Loucy (cell line): ENCODE measurements around the gene CALR.

Source experiments
- H2AFZ ChIP-seq: fragments of 200-600 bp; sonication (generic); 2 replicates; pipeline ENCODE4 v1.6.0; 2016; ENCODE audit warnings: antibody characterized with exemption, mild to moderate bottlenecking, low read length, moderate library complexity
- H3F3A ChIP-seq: fragments of 200-600 bp; 2 replicates; pipeline ENCODE4 v1.6.0; 2016; ENCODE audit warnings: antibody characterized with exemption, low read depth, mild to moderate bottlenecking
- H3K27me3 ChIP-seq: fragments of 200-600 bp; sonication (generic); 2 replicates; pipeline ENCODE4 v1.6.1; 2014; ENCODE audit warnings: low read length, mild to moderate bottlenecking; ENCODE audit not compliant: insufficient read depth, poor library complexity, severe bottlenecking
- H3K36me3 ChIP-seq: fragments of 200-600 bp; sonication (generic); 2 replicates; pipeline ENCODE4 v1.6.1; 2016; ENCODE audit warnings: low read length; ENCODE audit not compliant: insufficient read depth
- H3K4me1 ChIP-seq: fragments of 200-600 bp; sonication (generic); 2 replicates; pipeline ENCODE4 v1.5.1; 2014; ENCODE audit warnings: low read length, mild to moderate bottlenecking; ENCODE audit not compliant: insufficient read depth, poor library complexity, severe bottlenecking
- H3K4me2 ChIP-seq: fragments of 200-600 bp; sonication (generic); 2 replicates; pipeline ENCODE4 v1.6.0; 2014; ENCODE audit warnings: antibody characterized with exemption, low read length, low read depth, mild to moderate bottlenecking; ENCODE audit not compliant: poor library complexity, severe bottlenecking
- H3K4me3 ChIP-seq: fragments of 200-600 bp; sonication (generic); 2 replicates; pipeline ENCODE4 v1.5.1; 2014; ENCODE audit warnings: low read length, mild to moderate bottlenecking, mixed read lengths; ENCODE audit not compliant: poor library complexity, severe bottlenecking
- H3K79me2 ChIP-seq: fragments of 200-600 bp; sonication (generic); 2 replicates; pipeline ENCODE4 v1.6.1; 2014; ENCODE audit warnings: low read length; ENCODE audit not compliant: insufficient read depth
- H3K9ac ChIP-seq: fragments of 200-600 bp; sonication (generic); 2 replicates; pipeline ENCODE4 v1.6.0; 2014; ENCODE audit warnings: mild to moderate bottlenecking, low read depth, low read length, moderate library complexity; ENCODE audit not compliant: poor library complexity, severe bottlenecking
- H3K9me2 ChIP-seq: fragments of 200-600 bp; sonication (generic); replicated peaks from 2 replicates; pipeline ENCODE4 v1.6.1; 2016; ENCODE audit warnings: low read depth, low read length, mixed read lengths
- H3K9me3 ChIP-seq: fragments of 200-600 bp; sonication (generic); 2 replicates; pipeline ENCODE4 v1.6.1; 2014; ENCODE audit warnings: mild to moderate bottlenecking, antibody characterized with exemption, low read length, low read depth; ENCODE audit not compliant: insufficient read depth
- H4K20me1 ChIP-seq: fragments of 200-600 bp; sonication (generic); 2 replicates; pipeline ENCODE4 v1.6.0; 2014; ENCODE audit warnings: antibody characterized with exemption, low read length, mild to moderate bottlenecking; ENCODE audit not compliant: insufficient read depth, poor library complexity, severe bottlenecking
- CTCF ChIP-seq: fragments of 200-600 bp; sonication (generic); conservative IDR thresholded peaks from 2 replicates; pipeline ENCODE4 v1.5.1; 2014; ENCODE audit warnings: mild to moderate bottlenecking, antibody characterized with exemption, low read length
- EZH2phosphoT487 ChIP-seq: fragments of 200-600 bp; IDR thresholded peaks from 2 replicates; pipeline ENCODE4 v1.6.1; 2018; ENCODE audit warnings: antibody characterized with exemption, mild to moderate bottlenecking, moderate library complexity, borderline replicate concordance

The CALR gene

DNA sequence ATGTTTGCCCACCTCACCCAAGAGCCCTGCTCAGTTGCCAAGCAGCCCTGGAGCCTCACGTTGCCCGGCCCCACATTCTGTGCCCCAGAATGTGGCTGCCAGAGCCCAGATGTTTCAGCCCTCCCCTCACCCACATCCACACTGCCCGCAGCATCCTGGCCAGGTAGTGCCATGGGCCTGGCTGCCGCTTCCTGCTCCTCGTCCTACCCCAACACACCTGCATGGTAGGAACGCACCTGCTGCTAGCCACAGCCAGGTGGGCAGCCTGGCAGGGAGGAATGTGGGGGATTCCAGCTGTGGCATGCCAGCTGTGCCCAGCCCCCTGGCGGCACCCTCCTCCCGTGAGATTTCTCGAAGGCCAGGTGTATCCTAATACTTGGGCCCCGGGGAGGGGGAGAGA is 49.4 kb downstream of the CALR start:
- TF ChIP-seq CTCF (no peak), EZH2phosphoT487 (no peak)
- H3K36me3 ChIP-seq, result no peaks in the 10 kb centered on the region
- H3K9ac ChIP-seq, result no peak overlapping the region
- no peaks in the 10 kb centered on the region for H3K4me1 ChIP-seq
- H3K9me3 ChIP-seq, result no peaks in the 10 kb centered on the region
- no peaks in the 10 kb centered on the region for H3K27me3 ChIP-seq
- H3K4me2 ChIP-seq, result no peak overlapping the region
- no peaks in the 10 kb centered on the region for H4K20me1 ChIP-seq
- H2AFZ ChIP-seq, result no peak overlapping the region
- H3K9me2 ChIP-seq, result no peaks in the 10 kb centered on the region
- no peaks in the 10 kb centered on the region for H3F3A ChIP-seq
- H3K79me2 ChIP-seq, result no peaks in the 10 kb centered on the region
- H3K4me3 ChIP-seq, result no peak overlapping the region

- no peak overlapping the region for H3K4me2 ChIP-seq
- TF ChIP-seq CTCF, result no peak
- no peak for TF ChIP-seq EZH2phosphoT487
- H3K4me3 ChIP-seq, result no peak overlapping the region
- H3K4me1 ChIP-seq, result peaks cover 6% of the 10 kb centered on the region
- no peaks in the 10 kb centered on the region for H3K9me2 ChIP-seq
- no peak overlapping the region for H2AFZ ChIP-seq
- H3K79me2 ChIP-seq, result no peaks in the 10 kb centered on the region
- no peaks in the 10 kb centered on the region for H4K20me1 ChIP-seq
- H3F3A ChIP-seq, result no peaks in the 10 kb centered on the region
- H3K9ac ChIP-seq, result no peak overlapping the region
- no peaks in the 10 kb centered on the region for H3K27me3 ChIP-seq
- H3K9me3 ChIP-seq, result no peaks in the 10 kb centered on the region
- H3K36me3 ChIP-seq, result no peaks in the 10 kb centered on the region
Observed at GRCh38 chr19:12990431-12990830, 52.0 kb downstream of the CALR start.

GRCh38 chr19:12990853-12991252 is 52.4 kb downstream of the CALR start:
- H3K36me3 ChIP-seq, result no peaks in the 10 kb centered on the region
- no peak overlapping the region for H2AFZ ChIP-seq
- H3K27me3 ChIP-seq, result no peaks in the 10 kb centered on the region
- no peak overlapping the region for H3K9ac ChIP-seq
- H3K4me1 ChIP-seq, result peaks cover 6% of the 10 kb centered on the region
- H4K20me1 ChIP-seq, result no peaks in the 10 kb centered on the region
- H3K9me3 ChIP-seq, result no peaks in the 10 kb centered on the region
- H3K4me2 ChIP-seq, result no peak overlapping the region
- TF ChIP-seq EZH2phosphoT487 (no peak), CTCF (no peak)
- no peak overlapping the region for H3K4me3 ChIP-seq
- H3K79me2 ChIP-seq, result no peaks in the 10 kb centered on the region
- H3K9me2 ChIP-seq, result no peaks in the 10 kb centered on the region
- no peaks in the 10 kb centered on the region for H3F3A ChIP-seq
